Esophagus muscularis mucosa (tissue), 4 donors: ENCODE measurements around the gene SLC25A43. TPM values are rescaled to one million over a fixed set of nuclear protein-coding genes. Genes with fewer than 3 reads are reported as not detected.

Experiments
- DNase-seq: peaks from one replicate; pipeline ENCODE4 v3.0.0-alpha.2; 2017; ENCODE audit errors: extremely low spot score
- H3K27ac ChIP-seq, 4 donors: fragments of 200-600 bp; sonication (generic); replicated peaks in 1 of 4; 1 replicate in 3 of 4; 2 replicates in 1 of 4; pipeline ENCODE4 v1.5.1; 2016 to 2019; ENCODE audit warnings: mild to moderate bottlenecking in 1 of 4
- H3K27me3 ChIP-seq, 4 donors: fragments of 200-600 bp; sonication (generic); one replicate each; pipeline versions ENCODE4 v1.5.1 to v1.6.0; 2016 to 2019
- H3K36me3 ChIP-seq, 4 donors: fragments of 200-600 bp; sonication (generic); one replicate each; pipeline ENCODE4 v1.5.1; 2016 to 2019
- H3K4me1 ChIP-seq, 4 donors: fragments of 200-600 bp; sonication (generic); one replicate each; pipeline ENCODE4 v1.5.1; 2016 to 2019
- H3K4me3 ChIP-seq, 4 donors: fragments of 200-600 bp; sonication (generic); 1 replicate in 2 of 4; 2 replicates in 2 of 4; pipeline ENCODE4 v1.5.1; 2016 to 2019; ENCODE audit warnings: mild to moderate bottlenecking in 4 of 4, moderate library complexity in 1 of 4
- H3K9me3 ChIP-seq, 4 donors: fragments of 200-600 bp; sonication (generic); 1 replicate in 3 of 4; 2 replicates in 1 of 4; pipeline ENCODE4 v1.5.1; 2016 to 2019
- CTCF ChIP-seq, 3 experiments: fragments of 200-600 bp in 2 of 3; fragments of 450-650 bp in 1 of 3; sonication (generic) in 2 of 3; IDR thresholded peaks; one replicate each; pipeline ENCODE4 v1.5.1; 2017 to 2019; ENCODE audit warnings: antibody characterized with exemption in 3 of 3, mild to moderate bottlenecking in 2 of 3, moderate library complexity in 1 of 3
- EP300 ChIP-seq: sonication (generic); formaldehyde crosslinking; IDR thresholded peaks from one replicate; pipeline ENCODE4 v1.6.1; 2017; ENCODE audit warnings: antibody characterized with exemption
- POLR2A ChIP-seq: fragments of 450-650 bp; IDR thresholded peaks from one replicate; pipeline ENCODE4 v1.6.1; 2017; ENCODE audit warnings: antibody characterized with exemption, moderate library complexity, mild to moderate bottlenecking, low read depth
- POLR2AphosphoS5 ChIP-seq, 2 donors: sonication (generic); formaldehyde crosslinking; IDR thresholded peaks; one replicate each; pipeline ENCODE4 v1.6.1; 2017; ENCODE audit warnings: antibody characterized with exemption in 2 of 2
- WGBS: methylation state at CpG from one replicate; pipeline ENCODE4 v1.1.5; 2018; 5-methylcytosine and 5-hydroxymethylcytosine counted together
- intact Hi-C: fragments of 100-400 bp; cut with DNase I; formaldehyde crosslinking; loops from one replicate; pipeline ENCODE4 v1.15.1; 2023
- total RNA-seq, 4 donors: library from RNA; depleted of rRNA; stranded (reverse); fragments of >200 nt; gene quantifications; one replicate each; pipeline versions ENCODE4 v1.1.0 to v1.2.1, GENCODE V29; 2016

The SLC25A43 gene
- total RNA-seq, 4 donors from 2014 or later, result 6.6 to 15.4 (median 13.0) TPM

GRCh38 chrX:119417376-119417775 lies 18.2 kb downstream of the SLC25A43 start:
- intact Hi-C loops, result no loop called here
- Histone ChIP-seq H3K27ac (no peak overlapping the region), H3K27me3 (no peaks in the 10 kb centered on the region), H3K36me3 (peaks cover 0 to 18% (median 6%) of the 10 kb centered on the region in 4 donors), H3K9me3 (no peaks in the 10 kb centered on the region), H3K4me3 (no peak overlapping the region), H3K4me1 (no peaks in the 10 kb centered on the region)
- 77% methylated on average over 4 of the region's 4 CpGs for WGBS
- DNase-seq, result no peak
- TF ChIP-seq POLR2A (no peak), CTCF (IDR thresholded peaks at IDR 0.05) (no peak), POLR2AphosphoS5 (IDR thresholded peaks at IDR 0.05) (no peak), EP300 (no peak)

GRCh38 chrX:119417842-119418241 lies 18.7 kb downstream of the SLC25A43 start:
- Histone ChIP-seq H3K4me1 (no peaks in the 10 kb centered on the region), H3K36me3 (peaks cover 0 to 22% (median 6%) of the 10 kb centered on the region in 4 donors), H3K9me3 (no peaks in the 10 kb centered on the region), H3K27ac (no peak overlapping the region), H3K4me3 (no peak overlapping the region), H3K27me3 (no peaks in the 10 kb centered on the region)
- intact Hi-C loops, result no loop called here
- TF ChIP-seq EP300 (no peak), CTCF (IDR thresholded peaks at IDR 0.05) (no peak), POLR2AphosphoS5 (IDR thresholded peaks at IDR 0.05) (no peak), POLR2A (no peak)
- WGBS, result 71% methylated on average over 1 of the region's 1 CpG
- DNase-seq, result no peak

- H3K9me3 ChIP-seq, result no peaks in the 10 kb centered on the region
- no peak overlapping the region for H3K4me3 ChIP-seq
- intact Hi-C loops, result no loop called here
- peaks cover 0 to 23% (median 6%) of the 10 kb centered on the region in 4 donors for H3K36me3 ChIP-seq
- DNase-seq, result no peak
- H3K4me1 ChIP-seq, result no peaks in the 10 kb centered on the region
- 77% methylated on average over 4 of the region's 4 CpGs for WGBS
- no peak overlapping the region for H3K27ac ChIP-seq
- TF ChIP-seq POLR2AphosphoS5 (IDR thresholded peaks at IDR 0.05) (no peak), EP300 (no peak), CTCF (IDR thresholded peaks at IDR 0.05) (no peak), POLR2A (no peak)
- no peaks in the 10 kb centered on the region for H3K27me3 ChIP-seq
Observed at GRCh38 chrX:119419146-119419545, 20.0 kb downstream of the SLC25A43 start.

GRCh38 chrX:119419898-119420297 lies 20.8 kb downstream of the SLC25A43 start:
- intact Hi-C loops, result no loop called here
- no peak for DNase-seq

More at GRCh38 chrX:119419898-119420297, 20.8 kb downstream of the SLC25A43 start:
- no peak overlapping the region for H3K27ac ChIP-seq
- H3K4me3 ChIP-seq, result no peak overlapping the region
- no peaks in the 10 kb centered on the region for H3K4me1 ChIP-seq
- TF ChIP-seq POLR2A (no peak), CTCF (IDR thresholded peaks at IDR 0.05) (no peak), EP300 (no peak), POLR2AphosphoS5 (IDR thresholded peaks at IDR 0.05) (no peak)
- H3K27me3 ChIP-seq, result no peaks in the 10 kb centered on the region
- peaks cover 0 to 23% (median 6%) of the 10 kb centered on the region in 4 donors for H3K36me3 ChIP-seq
- 70% methylated on average over 2 of the region's 2 CpGs for WGBS
- H3K9me3 ChIP-seq, result no peaks in the 10 kb centered on the region
